ENCODE measurements around the gene TOX3. TPM values are rescaled to one million over a fixed set of nuclear protein-coding genes. Genes with fewer than 3 reads are reported as not detected.

Gene TOX3
- total RNA-seq, 4 donors from 2014 or later = 1.7 TPM; not detected in 3

DNA sequence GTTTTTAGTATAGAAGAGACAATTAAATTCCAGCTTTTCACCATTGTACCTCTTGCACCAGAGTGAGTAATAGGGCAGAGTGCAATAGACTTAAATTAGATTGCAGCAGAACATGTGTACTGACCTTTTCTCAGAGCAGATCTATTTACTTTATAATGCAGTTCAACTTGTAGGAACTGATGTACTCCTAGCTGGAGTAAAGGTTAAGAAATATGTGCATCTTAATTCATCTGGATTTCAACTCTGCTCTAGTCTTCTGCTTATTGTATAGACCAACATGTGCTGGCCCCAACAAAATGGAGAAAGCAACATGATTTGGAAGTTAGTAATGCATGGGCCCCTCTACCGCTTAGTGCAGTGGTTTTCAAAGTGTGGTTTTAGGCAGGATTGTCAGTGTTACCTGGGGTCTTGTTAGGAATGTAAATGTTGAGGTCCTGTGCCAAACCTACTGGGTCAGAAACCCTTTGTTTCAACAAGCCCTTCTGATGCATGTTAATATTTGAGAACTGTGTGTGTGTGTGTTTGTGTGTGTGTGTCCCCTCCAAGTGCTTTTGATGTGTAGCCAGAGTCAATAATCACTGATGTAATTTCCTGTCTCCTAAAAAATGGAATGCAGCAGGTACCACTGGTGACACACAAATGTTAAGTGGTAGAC, 138.6 kb downstream of the TOX3 start:
- H3K4me1 ChIP-seq = no peaks in the 10 kb centered on the region
- WGBS, 2 donors = 80 to 83% methylated on average over 1 of the region's 1 CpG
- no peak for DNase-seq (ENCODE audit: low spot score in 2 of 2)
- no peak overlapping the region for H3K4me3 ChIP-seq
- H3K9me3 ChIP-seq = no peaks in the 10 kb centered on the region
- no peak overlapping the region for H3K27ac ChIP-seq
- H3K27me3 ChIP-seq = no peaks in the 10 kb centered on the region
- TF ChIP-seq POLR2A (IDR thresholded peaks at IDR 0.05) (no peak), EP300 (IDR thresholded peaks at IDR 0.05) (no peak)
- TF ChIP-seq, protein P1, sequence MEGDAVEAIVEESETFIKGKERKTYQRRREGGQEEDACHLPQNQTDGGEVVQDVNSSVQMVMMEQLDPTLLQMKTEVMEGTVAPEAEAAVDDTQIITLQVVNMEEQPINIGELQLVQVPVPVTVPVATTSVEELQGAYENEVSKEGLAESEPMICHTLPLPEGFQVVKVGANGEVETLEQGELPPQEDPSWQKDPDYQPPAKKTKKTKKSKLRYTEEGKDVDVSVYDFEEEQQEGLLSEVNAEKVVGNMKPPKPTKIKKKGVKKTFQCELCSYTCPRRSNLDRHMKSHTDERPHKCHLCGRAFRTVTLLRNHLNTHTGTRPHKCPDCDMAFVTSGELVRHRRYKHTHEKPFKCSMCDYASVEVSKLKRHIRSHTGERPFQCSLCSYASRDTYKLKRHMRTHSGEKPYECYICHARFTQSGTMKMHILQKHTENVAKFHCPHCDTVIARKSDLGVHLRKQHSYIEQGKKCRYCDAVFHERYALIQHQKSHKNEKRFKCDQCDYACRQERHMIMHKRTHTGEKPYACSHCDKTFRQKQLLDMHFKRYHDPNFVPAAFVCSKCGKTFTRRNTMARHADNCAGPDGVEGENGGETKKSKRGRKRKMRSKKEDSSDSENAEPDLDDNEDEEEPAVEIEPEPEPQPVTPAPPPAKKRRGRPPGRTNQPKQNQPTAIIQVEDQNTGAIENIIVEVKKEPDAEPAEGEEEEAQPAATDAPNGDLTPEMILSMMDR (IDR thresholded peaks at IDR 0.05) = no peak
- H3K36me3 ChIP-seq = no peaks in the 10 kb centered on the region

DNA sequence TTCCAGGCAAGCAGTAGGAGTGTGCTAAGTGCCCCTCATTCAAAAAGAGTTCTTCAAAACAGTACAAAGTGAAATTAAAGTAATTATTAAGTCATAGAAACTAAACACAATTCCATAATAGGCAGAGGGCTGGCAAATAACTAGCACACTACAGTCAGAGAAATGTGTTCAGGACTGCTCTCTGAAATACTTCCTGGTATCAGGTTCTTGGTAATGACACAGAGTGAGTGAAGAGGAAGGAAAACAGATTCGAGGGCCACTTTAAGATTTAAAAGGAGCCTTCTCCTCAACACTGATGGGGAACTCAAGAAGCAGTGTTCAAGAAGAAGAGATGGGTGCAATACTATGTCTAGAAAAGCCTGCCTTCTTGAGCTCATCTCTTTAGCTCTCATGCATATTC, 139.2 kb downstream of the TOX3 start:
- Histone ChIP-seq H3K9me3 (no peaks in the 10 kb centered on the region), H3K27ac (no peak overlapping the region), H3K4me3 (no peak overlapping the region), H3K36me3 (no peaks in the 10 kb centered on the region), H3K4me1 (no peaks in the 10 kb centered on the region), H3K27me3 (no peaks in the 10 kb centered on the region)
- no peak for DNase-seq (ENCODE audit: low spot score in 2 of 2)
- 39 to 53% methylated on average over 1 of the region's 1 CpG for WGBS, 2 donors
- TF ChIP-seq POLR2A (IDR thresholded peaks at IDR 0.05) = no peak
- TF ChIP-seq, protein P1 (IDR thresholded peaks at IDR 0.05) = no peak
- TF ChIP-seq EP300 (IDR thresholded peaks at IDR 0.05) = no peak

DNA sequence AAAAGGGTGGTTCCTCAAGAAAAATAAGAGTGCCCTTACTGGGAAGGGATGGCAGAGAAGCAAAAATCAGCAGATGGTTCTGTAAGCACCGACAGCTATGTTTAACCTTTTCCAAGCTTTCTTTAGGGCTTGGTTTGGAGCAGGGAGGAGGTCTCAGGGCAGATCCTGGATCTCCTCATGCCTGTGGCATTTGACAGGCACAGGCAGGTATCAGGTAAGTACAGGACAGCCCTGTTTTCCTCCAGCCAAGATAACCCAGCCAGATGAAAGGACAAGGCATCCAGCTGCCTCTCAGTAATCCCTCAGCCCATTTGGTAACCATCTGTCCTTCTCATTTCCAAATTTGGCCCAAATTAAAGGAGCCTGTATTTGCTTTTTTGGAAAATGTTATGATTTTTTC, 141.5 kb downstream of the TOX3 start:
- Histone ChIP-seq H3K4me1 (no peaks in the 10 kb centered on the region), H3K36me3 (no peaks in the 10 kb centered on the region), H3K9me3 (no peaks in the 10 kb centered on the region), H3K4me3 (no peak overlapping the region), H3K27me3 (no peaks in the 10 kb centered on the region), H3K27ac (no peak overlapping the region)
- WGBS, 2 donors = 90 to 94% methylated on average over 1 of the region's 1 CpG
- no peak for DNase-seq (ENCODE audit: low spot score in 2 of 2)
- TF ChIP-seq, protein P1 (IDR thresholded peaks at IDR 0.05) = no peak
- TF ChIP-seq POLR2A (IDR thresholded peaks at IDR 0.05) = no peak
- no peak for TF ChIP-seq EP300 (IDR thresholded peaks at IDR 0.05)

DNA sequence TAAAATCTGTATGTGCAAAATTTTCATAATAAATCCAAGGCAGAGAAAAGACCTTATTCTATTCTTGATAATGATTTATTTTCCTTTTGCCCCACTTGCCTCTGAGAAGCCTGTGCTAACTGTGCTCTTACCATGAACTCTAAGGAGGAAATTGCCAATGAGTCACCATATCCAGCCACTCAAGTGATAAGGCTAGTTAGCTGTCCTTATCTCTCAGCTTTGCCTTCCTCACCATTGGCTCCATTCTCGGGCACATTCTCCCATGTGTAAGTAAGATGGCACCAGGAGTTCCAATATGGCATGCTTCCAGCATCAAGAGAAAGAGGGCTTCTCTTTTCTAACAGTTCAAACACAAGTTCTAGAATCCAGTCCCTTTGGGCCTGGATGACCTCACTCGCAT, 142.4 kb downstream of the TOX3 start:
- WGBS, 2 donors = 77 to 90% methylated on average over 2 of the region's 2 CpGs
- no peak overlapping the region for H3K27ac ChIP-seq
- no peaks in the 10 kb centered on the region for H3K4me1 ChIP-seq
- no peak overlapping the region for H3K4me3 ChIP-seq
- no peaks in the 10 kb centered on the region for H3K36me3 ChIP-seq
- no peak for TF ChIP-seq EP300 (IDR thresholded peaks at IDR 0.05)
- TF ChIP-seq, protein P1 (IDR thresholded peaks at IDR 0.05) = no peak
- no peak for TF ChIP-seq POLR2A (IDR thresholded peaks at IDR 0.05)
- no peaks in the 10 kb centered on the region for H3K9me3 ChIP-seq
- H3K27me3 ChIP-seq = no peaks in the 10 kb centered on the region
- DNase-seq (ENCODE audit: low spot score in 2 of 2) = no peak

DNA sequence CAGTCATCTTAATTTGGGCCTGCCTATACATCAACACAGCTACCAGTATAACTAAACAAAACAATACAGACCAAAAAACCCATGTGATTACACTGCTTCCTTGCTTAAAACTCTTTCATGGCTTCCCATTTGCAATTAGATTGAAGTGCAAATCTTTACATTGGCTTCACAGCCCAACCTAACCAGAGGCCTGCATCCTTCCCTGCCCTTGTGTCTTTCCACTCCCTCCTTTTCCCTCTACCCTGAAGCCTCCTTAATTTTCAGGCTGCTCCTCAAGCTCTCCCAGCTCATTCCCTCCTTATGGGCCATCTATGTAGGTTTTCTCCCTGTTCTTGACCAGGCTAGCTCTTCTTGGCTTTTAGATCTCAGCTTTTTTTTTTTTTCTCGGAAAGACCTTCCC, 147.8 kb downstream of the TOX3 start:
- DNase-seq (ENCODE audit: low spot score in 2 of 2) = no peak
- Histone ChIP-seq H3K27ac (no peak overlapping the region), H3K4me1 (no peaks in the 10 kb centered on the region), H3K27me3 (no peaks in the 10 kb centered on the region), H3K36me3 (no peaks in the 10 kb centered on the region), H3K4me3 (no peak overlapping the region), H3K9me3 (no peaks in the 10 kb centered on the region)
- TF ChIP-seq, protein P1 (IDR thresholded peaks at IDR 0.05) = no peak
- TF ChIP-seq POLR2A (IDR thresholded peaks at IDR 0.05) (no peak), EP300 (IDR thresholded peaks at IDR 0.05) (no peak)
- 90 to 97% methylated on average over 1 of the region's 1 CpG for WGBS, 2 donors
